ENCODE measurements around the gene ZSWIM5. TPM values are rescaled to one million over a fixed set of nuclear protein-coding genes. Genes with fewer than 3 reads are reported as not detected.
A peak's percentile ranks its signal among the peaks of the same experiment; 100 is the strongest.

ZSWIM5 gene
- total and polyA plus RNA-seq, 9 of the 15 experiments (the other 6 are each of a cell fraction or from before 2014, with no cell fraction given): under 0.01 to 0.07 (median 0.03) TPM; not detected in 3

DNA sequence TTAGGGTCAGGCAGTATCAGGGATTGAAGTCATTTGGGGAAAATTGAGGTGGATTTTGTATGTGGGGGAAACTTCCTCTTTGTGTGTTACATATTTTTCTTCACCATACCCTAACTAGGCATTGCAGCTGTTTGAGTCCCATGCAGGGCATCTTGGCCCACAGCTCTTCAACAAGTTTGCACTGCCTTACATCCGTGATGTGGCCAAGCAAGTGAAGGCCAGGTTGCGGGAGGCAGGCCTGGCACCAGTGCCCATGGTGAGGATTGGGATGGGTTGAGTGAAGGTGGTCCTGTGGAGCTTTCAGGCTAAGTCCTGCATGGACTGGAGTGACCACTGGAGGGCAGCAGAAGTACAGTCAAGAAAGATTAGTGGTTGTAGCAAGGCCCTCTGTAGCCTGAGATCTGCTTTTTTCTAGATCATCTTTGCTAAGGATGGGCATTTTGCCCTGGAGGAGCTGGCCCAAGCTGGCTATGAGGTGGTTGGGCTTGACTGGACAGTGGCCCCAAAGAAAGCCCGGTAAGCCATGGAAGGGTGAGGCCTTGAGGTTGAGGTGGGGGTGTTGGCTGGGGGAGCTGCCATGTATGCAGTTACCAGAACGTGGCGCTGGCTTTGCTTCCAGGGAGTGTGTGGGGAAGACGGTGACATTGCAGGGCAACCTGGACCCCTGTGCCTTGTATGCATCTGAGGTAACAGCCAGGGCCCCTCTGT, 191.9 kb downstream of the ZSWIM5 start (continued):
- TF ChIP-seq KDM5B (IDR thresholded peaks at IDR 0.05; ENCODE audit: insufficient replicate concordance, low read depth, low read length) (peak; percentile 51), RBM34 (IDR thresholded peaks at IDR 0.05; ENCODE audit: borderline replicate concordance, insufficient read depth, low read length) (no peak), PHF20 (IDR thresholded peaks at IDR 0.05; ENCODE audit: partially characterized antibody) (no peak), SP2 (IDR thresholded peaks at IDR 0.05; ENCODE audit: extremely low read depth, low read depth, low read length, poor library complexity, severe bottlenecking) (no peak), ZFP1 (CRISPR knock-in tag; IDR thresholded peaks at IDR 0.05) (no peak), ZNF133 (CRISPR knock-in tag; IDR thresholded peaks at IDR 0.05) (no peak), ZNF778 (CRISPR knock-in tag; IDR thresholded peaks at IDR 0.05) (no peak), DIDO1 (tag; IDR thresholded peaks at IDR 0.05; ENCODE audit: low read depth) (0 out of 2 replicates have a peak, but pooled peaks have one; percentile 52), CHD4 (IDR thresholded peaks at IDR 0.05; ENCODE audit: insufficient read depth, insufficient replicate concordance, low read depth, low read length, poor library complexity, severe bottlenecking) (no peak), ATF7 (IDR thresholded peaks at IDR 0.05) (peak; percentile 48; the same call in 1 of the 2 replicates)
- TF ChIP-seq, protein P1, sequence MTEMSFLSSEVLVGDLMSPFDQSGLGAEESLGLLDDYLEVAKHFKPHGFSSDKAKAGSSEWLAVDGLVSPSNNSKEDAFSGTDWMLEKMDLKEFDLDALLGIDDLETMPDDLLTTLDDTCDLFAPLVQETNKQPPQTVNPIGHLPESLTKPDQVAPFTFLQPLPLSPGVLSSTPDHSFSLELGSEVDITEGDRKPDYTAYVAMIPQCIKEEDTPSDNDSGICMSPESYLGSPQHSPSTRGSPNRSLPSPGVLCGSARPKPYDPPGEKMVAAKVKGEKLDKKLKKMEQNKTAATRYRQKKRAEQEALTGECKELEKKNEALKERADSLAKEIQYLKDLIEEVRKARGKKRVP (CRISPR knock-in tag; IDR thresholded peaks at IDR 0.05): no peak
- TF ChIP-seq, protein P2, sequence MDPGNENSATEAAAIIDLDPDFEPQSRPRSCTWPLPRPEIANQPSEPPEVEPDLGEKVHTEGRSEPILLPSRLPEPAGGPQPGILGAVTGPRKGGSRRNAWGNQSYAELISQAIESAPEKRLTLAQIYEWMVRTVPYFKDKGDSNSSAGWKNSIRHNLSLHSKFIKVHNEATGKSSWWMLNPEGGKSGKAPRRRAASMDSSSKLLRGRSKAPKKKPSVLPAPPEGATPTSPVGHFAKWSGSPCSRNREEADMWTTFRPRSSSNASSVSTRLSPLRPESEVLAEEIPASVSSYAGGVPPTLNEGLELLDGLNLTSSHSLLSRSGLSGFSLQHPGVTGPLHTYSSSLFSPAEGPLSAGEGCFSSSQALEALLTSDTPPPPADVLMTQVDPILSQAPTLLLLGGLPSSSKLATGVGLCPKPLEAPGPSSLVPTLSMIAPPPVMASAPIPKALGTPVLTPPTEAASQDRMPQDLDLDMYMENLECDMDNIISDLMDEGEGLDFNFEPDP (CRISPR knock-in tag; IDR thresholded peaks at IDR 0.05): peak; percentile 5; the same call in 1 of the 2 replicates
- TF ChIP-seq, protein P3, sequence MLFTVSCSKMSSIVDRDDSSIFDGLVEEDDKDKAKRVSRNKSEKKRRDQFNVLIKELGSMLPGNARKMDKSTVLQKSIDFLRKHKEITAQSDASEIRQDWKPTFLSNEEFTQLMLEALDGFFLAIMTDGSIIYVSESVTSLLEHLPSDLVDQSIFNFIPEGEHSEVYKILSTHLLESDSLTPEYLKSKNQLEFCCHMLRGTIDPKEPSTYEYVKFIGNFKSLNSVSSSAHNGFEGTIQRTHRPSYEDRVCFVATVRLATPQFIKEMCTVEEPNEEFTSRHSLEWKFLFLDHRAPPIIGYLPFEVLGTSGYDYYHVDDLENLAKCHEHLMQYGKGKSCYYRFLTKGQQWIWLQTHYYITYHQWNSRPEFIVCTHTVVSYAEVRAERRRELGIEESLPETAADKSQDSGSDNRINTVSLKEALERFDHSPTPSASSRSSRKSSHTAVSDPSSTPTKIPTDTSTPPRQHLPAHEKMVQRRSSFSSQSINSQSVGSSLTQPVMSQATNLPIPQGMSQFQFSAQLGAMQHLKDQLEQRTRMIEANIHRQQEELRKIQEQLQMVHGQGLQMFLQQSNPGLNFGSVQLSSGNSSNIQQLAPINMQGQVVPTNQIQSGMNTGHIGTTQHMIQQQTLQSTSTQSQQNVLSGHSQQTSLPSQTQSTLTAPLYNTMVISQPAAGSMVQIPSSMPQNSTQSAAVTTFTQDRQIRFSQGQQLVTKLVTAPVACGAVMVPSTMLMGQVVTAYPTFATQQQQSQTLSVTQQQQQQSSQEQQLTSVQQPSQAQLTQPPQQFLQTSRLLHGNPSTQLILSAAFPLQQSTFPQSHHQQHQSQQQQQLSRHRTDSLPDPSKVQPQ (CRISPR knock-in tag; IDR thresholded peaks at IDR 0.05; ENCODE audit: borderline replicate concordance): no peak
- TF ChIP-seq, protein P4, sequence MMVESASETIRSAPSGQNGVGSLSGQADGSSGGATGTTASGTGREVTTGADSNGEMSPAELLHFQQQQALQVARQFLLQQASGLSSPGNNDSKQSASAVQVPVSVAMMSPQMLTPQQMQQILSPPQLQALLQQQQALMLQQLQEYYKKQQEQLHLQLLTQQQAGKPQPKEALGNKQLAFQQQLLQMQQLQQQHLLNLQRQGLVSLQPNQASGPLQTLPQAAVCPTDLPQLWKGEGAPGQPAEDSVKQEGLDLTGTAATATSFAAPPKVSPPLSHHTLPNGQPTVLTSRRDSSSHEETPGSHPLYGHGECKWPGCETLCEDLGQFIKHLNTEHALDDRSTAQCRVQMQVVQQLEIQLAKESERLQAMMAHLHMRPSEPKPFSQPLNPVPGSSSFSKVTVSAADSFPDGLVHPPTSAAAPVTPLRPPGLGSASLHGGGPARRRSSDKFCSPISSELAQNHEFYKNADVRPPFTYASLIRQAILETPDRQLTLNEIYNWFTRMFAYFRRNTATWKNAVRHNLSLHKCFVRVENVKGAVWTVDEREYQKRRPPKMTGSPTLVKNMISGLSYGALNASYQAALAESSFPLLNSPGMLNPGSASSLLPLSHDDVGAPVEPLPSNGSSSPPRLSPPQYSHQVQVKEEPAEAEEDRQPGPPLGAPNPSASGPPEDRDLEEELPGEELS (CRISPR knock-in tag; IDR thresholded peaks at IDR 0.05; ENCODE audit: borderline replicate concordance): no peak
- TF ChIP-seq, protein P5, sequence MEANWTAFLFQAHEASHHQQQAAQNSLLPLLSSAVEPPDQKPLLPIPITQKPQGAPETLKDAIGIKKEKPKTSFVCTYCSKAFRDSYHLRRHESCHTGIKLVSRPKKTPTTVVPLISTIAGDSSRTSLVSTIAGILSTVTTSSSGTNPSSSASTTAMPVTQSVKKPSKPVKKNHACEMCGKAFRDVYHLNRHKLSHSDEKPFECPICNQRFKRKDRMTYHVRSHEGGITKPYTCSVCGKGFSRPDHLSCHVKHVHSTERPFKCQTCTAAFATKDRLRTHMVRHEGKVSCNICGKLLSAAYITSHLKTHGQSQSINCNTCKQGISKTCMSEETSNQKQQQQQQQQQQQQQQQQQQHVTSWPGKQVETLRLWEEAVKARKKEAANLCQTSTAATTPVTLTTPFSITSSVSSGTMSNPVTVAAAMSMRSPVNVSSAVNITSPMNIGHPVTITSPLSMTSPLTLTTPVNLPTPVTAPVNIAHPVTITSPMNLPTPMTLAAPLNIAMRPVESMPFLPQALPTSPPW (CRISPR knock-in tag; IDR thresholded peaks at IDR 0.05): no peak; the same call in 1 of the 2 replicates
- TF ChIP-seq, protein P6, sequence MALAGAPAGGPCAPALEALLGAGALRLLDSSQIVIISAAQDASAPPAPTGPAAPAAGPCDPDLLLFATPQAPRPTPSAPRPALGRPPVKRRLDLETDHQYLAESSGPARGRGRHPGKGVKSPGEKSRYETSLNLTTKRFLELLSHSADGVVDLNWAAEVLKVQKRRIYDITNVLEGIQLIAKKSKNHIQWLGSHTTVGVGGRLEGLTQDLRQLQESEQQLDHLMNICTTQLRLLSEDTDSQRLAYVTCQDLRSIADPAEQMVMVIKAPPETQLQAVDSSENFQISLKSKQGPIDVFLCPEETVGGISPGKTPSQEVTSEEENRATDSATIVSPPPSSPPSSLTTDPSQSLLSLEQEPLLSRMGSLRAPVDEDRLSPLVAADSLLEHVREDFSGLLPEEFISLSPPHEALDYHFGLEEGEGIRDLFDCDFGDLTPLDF (CRISPR knock-in tag; IDR thresholded peaks at IDR 0.05): no peak
